Mesendoderm (in vitro differentiated cells): ENCODE measurements around the gene SCNM1.

Experiments
- DNase-seq: peaks from one replicate; pipeline ENCODE4 v3.0.0; 2013
- H2AK5ac ChIP-seq: 2 replicates; pipeline ENCODE4 v1.6.1; 2013; ENCODE audit warnings: low read length, inconsistent platforms
- H2BK120ac ChIP-seq: 2 replicates; pipeline ENCODE4 v1.6.1; 2013; ENCODE audit warnings: low read depth, mild to moderate bottlenecking, low read length, moderate library complexity, mixed read lengths
- H2BK15ac ChIP-seq: replicated peaks from 2 replicates; pipeline ENCODE4 v1.6.1; 2013; ENCODE audit warnings: low read depth, mild to moderate bottlenecking, moderate library complexity
- H2BK5ac ChIP-seq: 2 replicates; pipeline ENCODE4 v1.6.1; 2013; ENCODE audit warnings: low read length, inconsistent platforms
- H3K18ac ChIP-seq: 2 replicates; pipeline ENCODE4 v1.6.1; 2013; ENCODE audit warnings: mild to moderate bottlenecking, low read length, mixed read lengths
- H3K23ac ChIP-seq: one replicate; pipeline ENCODE4 v1.6.1; 2013; ENCODE audit warnings: low read length
- H3K27ac ChIP-seq: 2 replicates; pipeline ENCODE4 v1.5.1; 2013; ENCODE audit warnings: low read depth, mild to moderate bottlenecking, inconsistent platforms, low read length, moderate library complexity
- H3K27me3 ChIP-seq: 2 replicates; pipeline ENCODE4 v1.6.1; 2013; ENCODE audit warnings: low read length, control low read depth, mild to moderate bottlenecking, inconsistent platforms; ENCODE audit not compliant: insufficient read depth, poor library complexity
- H3K36me3 ChIP-seq: 2 replicates; pipeline ENCODE4 v1.6.1; 2013; ENCODE audit warnings: low read length, inconsistent platforms; ENCODE audit not compliant: control insufficient read depth, insufficient read depth
- H3K4ac ChIP-seq: one replicate; pipeline ENCODE4 v1.6.1; 2013; ENCODE audit warnings: low read depth, mild to moderate bottlenecking, low read length, moderate library complexity
- H3K4me1 ChIP-seq: 2 replicates; pipeline ENCODE4 v1.6.1; 2013; ENCODE audit warnings: low read depth, low read length, inconsistent platforms; ENCODE audit not compliant: control insufficient read depth
- H3K4me2 ChIP-seq: 2 replicates; pipeline ENCODE4 v1.6.1; 2013; ENCODE audit warnings: low read length
- H3K4me3 ChIP-seq: 2 replicates; pipeline ENCODE4 v1.5.1; 2013; ENCODE audit warnings: mild to moderate bottlenecking, low read length
- H3K56ac ChIP-seq: one replicate; pipeline ENCODE4 v1.6.1; 2013; ENCODE audit warnings: low read length
- H3K79me1 ChIP-seq: 2 replicates; pipeline ENCODE4 v1.6.1; 2013; ENCODE audit warnings: low read length, inconsistent platforms
- H3K79me2 ChIP-seq: 2 replicates; pipeline ENCODE4 v1.6.1; 2013; ENCODE audit warnings: mild to moderate bottlenecking, low read length; ENCODE audit not compliant: control insufficient read depth, insufficient read depth
- H3K9ac ChIP-seq: 2 replicates; pipeline ENCODE4 v1.6.1; 2013; ENCODE audit warnings: low read length, inconsistent platforms
- H4K5ac ChIP-seq: one replicate; pipeline ENCODE4 v1.6.1; 2013; ENCODE audit warnings: low read length
- H4K8ac ChIP-seq: one replicate; pipeline ENCODE4 v1.6.1; 2013; ENCODE audit warnings: low read depth, mild to moderate bottlenecking, control low read depth, low read length, moderate library complexity
- WGBS: extraction: QIAGEN DNeasy Blood & Tissue Kit; methylation state at CpG from one replicate; pipeline ENCODE4 v1.1.7; 2013; ENCODE audit warnings: low lambda C conversion rate, missing lambda C conversion rate; ENCODE audit not compliant: insufficient coverage; ENCODE audit errors: extremely low coverage; 5-methylcytosine and 5-hydroxymethylcytosine counted together

The SCNM1 gene

GRCh38 chr1:151156515-151156819 is 9.5 kb upstream of the SCNM1 start, which contains the start of gene TNFAIP8L2:
TNFAIP8L2 (plus strand) TSS chr1:151156649; CDS start chr1:151158698, 2,049 bp downstream.
- no peaks in the 10 kb centered on the region for H3K79me1 ChIP-seq
- no peak within 1 kb of the TSS for H3K18ac ChIP-seq
- H4K8ac ChIP-seq, result no peak within 1 kb of the TSS
- H2BK120ac ChIP-seq, result no peak within 1 kb of the TSS
- H3K9ac ChIP-seq, result no peak within 1 kb of the TSS
- H3K79me2 ChIP-seq, result no peaks in the 10 kb centered on the region
- H3K4me2 ChIP-seq, result no peak within 1 kb of the TSS
- H2BK5ac ChIP-seq, result no peak within 1 kb of the TSS
- no peak within 1 kb of the TSS for H2AK5ac ChIP-seq
- no peak within 1 kb of the TSS for H3K4ac ChIP-seq
- no peak within 1 kb of the TSS for H4K5ac ChIP-seq
- H2BK15ac ChIP-seq, result no peak within 1 kb of the TSS
- H3K27me3 ChIP-seq, result no peaks in the 10 kb centered on the region
- no peak within 1 kb of the TSS for H3K27ac ChIP-seq
- H3K4me1 ChIP-seq, result no peaks in the 10 kb centered on the region
- no peak within 1 kb of the TSS for H3K4me3 ChIP-seq
- no peaks in the 10 kb centered on the region for H3K36me3 ChIP-seq
- DNase-seq, result peak; percentile 8
- no peak within 1 kb of the TSS for H3K56ac ChIP-seq
- no CpG with 5 or more reads among the region's 4 CpGs for WGBS
- H3K23ac ChIP-seq, result no peak within 1 kb of the TSS

GRCh38 chr1:151157067-151157531 is 8.8 kb upstream of the SCNM1 start:
- no peak for DNase-seq
- Histone ChIP-seq H3K79me2 (no peaks in the 10 kb centered on the region), H4K8ac (no peak overlapping the region), H3K23ac (no peak overlapping the region), H2AK5ac (no peak overlapping the region), H3K18ac (no peak overlapping the region), H2BK5ac (no peak overlapping the region), H2BK120ac (no peak overlapping the region), H3K9ac (no peak overlapping the region), H4K5ac (no peak overlapping the region), H3K4ac (no peak overlapping the region), H3K4me1 (no peaks in the 10 kb centered on the region), H3K4me3 (no peak overlapping the region), H3K27ac (no peak overlapping the region), H3K4me2 (no peak overlapping the region), H3K56ac (no peak overlapping the region), H3K79me1 (no peaks in the 10 kb centered on the region), H2BK15ac (no peak overlapping the region), H3K36me3 (no peaks in the 10 kb centered on the region), H3K27me3 (no peaks in the 10 kb centered on the region)
- no CpG with 5 or more reads among the region's 6 CpGs for WGBS

- no peak overlapping the region for H3K18ac ChIP-seq
- no peak overlapping the region for H4K5ac ChIP-seq
- H3K27ac ChIP-seq, result no peak overlapping the region
- H3K79me2 ChIP-seq, result no peaks in the 10 kb centered on the region
- no peaks in the 10 kb centered on the region for H3K4me1 ChIP-seq
- no peak for DNase-seq
- H3K27me3 ChIP-seq, result no peaks in the 10 kb centered on the region
- WGBS, result no CpG with 5 or more reads among the region's 5 CpGs
- no peak overlapping the region for H3K4ac ChIP-seq
- H3K23ac ChIP-seq, result no peak overlapping the region
- no peak overlapping the region for H2BK120ac ChIP-seq
- no peak overlapping the region for H2AK5ac ChIP-seq
- no peak overlapping the region for H3K9ac ChIP-seq
- no peaks in the 10 kb centered on the region for H3K36me3 ChIP-seq
- no peak overlapping the region for H2BK5ac ChIP-seq
- H3K79me1 ChIP-seq, result no peaks in the 10 kb centered on the region
- H3K4me2 ChIP-seq, result no peak overlapping the region
- H3K56ac ChIP-seq, result no peak overlapping the region
- H2BK15ac ChIP-seq, result no peak overlapping the region
- H4K8ac ChIP-seq, result no peak overlapping the region
- H3K4me3 ChIP-seq, result no peak overlapping the region
Measured at GRCh38 chr1:151158326-151158725, 7.6 kb upstream of the SCNM1 start.

GRCh38 chr1:151158751-151159251 is 7.1 kb upstream of the SCNM1 start:
- Histone ChIP-seq H2BK15ac (no peak overlapping the region), H3K4me1 (no peaks in the 10 kb centered on the region), H3K9ac (no peak overlapping the region), H3K18ac (no peak overlapping the region), H2AK5ac (no peak overlapping the region), H3K56ac (no peak overlapping the region), H3K36me3 (no peaks in the 10 kb centered on the region), H3K27me3 (no peaks in the 10 kb centered on the region), H3K4me3 (no peak overlapping the region), H3K23ac (no peak overlapping the region), H2BK5ac (no peak overlapping the region), H3K27ac (no peak overlapping the region), H2BK120ac (no peak overlapping the region), H3K79me2 (no peaks in the 10 kb centered on the region), H3K79me1 (no peaks in the 10 kb centered on the region), H4K8ac (no peak overlapping the region), H4K5ac (no peak overlapping the region), H3K4me2 (no peak overlapping the region), H3K4ac (no peak overlapping the region)
- WGBS, result no CpG with 5 or more reads among the region's 22 CpGs
- DNase-seq, result peak; percentile 57

- no peak overlapping the region for H3K4ac ChIP-seq
- H3K9ac ChIP-seq, result no peak overlapping the region
- H2AK5ac ChIP-seq, result no peak overlapping the region
- H2BK15ac ChIP-seq, result no peak overlapping the region
- H3K79me2 ChIP-seq, result no peaks in the 10 kb centered on the region
- H3K27me3 ChIP-seq, result no peaks in the 10 kb centered on the region
- no peak overlapping the region for H2BK5ac ChIP-seq
- no peak overlapping the region for H3K18ac ChIP-seq
- no peak overlapping the region for H3K4me3 ChIP-seq
- H4K8ac ChIP-seq, result no peak overlapping the region
- H3K27ac ChIP-seq, result no peak overlapping the region
- no peak overlapping the region for H3K4me2 ChIP-seq
- H3K56ac ChIP-seq, result no peak overlapping the region
- no peak for DNase-seq
- no peak overlapping the region for H4K5ac ChIP-seq
- no peak overlapping the region for H3K23ac ChIP-seq
- no peaks in the 10 kb centered on the region for H3K36me3 ChIP-seq
- H3K79me1 ChIP-seq, result no peaks in the 10 kb centered on the region
- no peak overlapping the region for H2BK120ac ChIP-seq
- H3K4me1 ChIP-seq, result no peaks in the 10 kb centered on the region
Measured at GRCh38 chr1:151159373-151159772, 6.6 kb upstream of the SCNM1 start.

GRCh38 chr1:151164732-151165280 is 1.1 kb upstream of the SCNM1 start:
- H3K79me1 ChIP-seq, result no peaks in the 10 kb centered on the region
- H3K56ac ChIP-seq, result peak overlapping the region; percentile 83
- H3K23ac ChIP-seq, result no peak overlapping the region

More at GRCh38 chr1:151164732-151165280, 1.1 kb upstream of the SCNM1 start:
- H3K4me2 ChIP-seq, result peak overlapping the region; percentile 5
- H3K18ac ChIP-seq, result no peak overlapping the region
- no peak overlapping the region for H2BK5ac ChIP-seq
- H2AK5ac ChIP-seq, result no peak overlapping the region
- H3K27me3 ChIP-seq, result no peaks in the 10 kb centered on the region
- H2BK120ac ChIP-seq, result no peak overlapping the region
- H3K79me2 ChIP-seq, result no peaks in the 10 kb centered on the region
- no CpG with 5 or more reads among the region's 11 CpGs for WGBS
- no peak overlapping the region for H2BK15ac ChIP-seq
- H3K4ac ChIP-seq, result no peak overlapping the region
- peak overlapping the region; percentile 72 for H3K9ac ChIP-seq
- no peak overlapping the region for H3K27ac ChIP-seq
- H3K4me3 ChIP-seq, result no peak overlapping the region
- H4K5ac ChIP-seq, result no peak overlapping the region
- DNase-seq, result no peak
- no peak overlapping the region for H4K8ac ChIP-seq
- H3K4me1 ChIP-seq, result no peaks in the 10 kb centered on the region
- no peaks in the 10 kb centered on the region for H3K36me3 ChIP-seq
